GM19025 (cell line): Measurements from ENCODE around the gene SSH2.
"Not testable (repeated sequence)": the region's sequence is repeated elsewhere in the genome, so short reads cannot be mapped to it uniquely, and the experiment has no call there.

Experiments used
- ATAC-seq: cut with Tn5 transposase; IDR thresholded peaks from one replicate; pipeline ENCODE4 v1.9.1; 2021; ENCODE audit warnings: mild to moderate bottlenecking, low read depth, moderate library complexity; ENCODE audit not compliant: unreplicated experiment

The SSH2 gene

DNA sequence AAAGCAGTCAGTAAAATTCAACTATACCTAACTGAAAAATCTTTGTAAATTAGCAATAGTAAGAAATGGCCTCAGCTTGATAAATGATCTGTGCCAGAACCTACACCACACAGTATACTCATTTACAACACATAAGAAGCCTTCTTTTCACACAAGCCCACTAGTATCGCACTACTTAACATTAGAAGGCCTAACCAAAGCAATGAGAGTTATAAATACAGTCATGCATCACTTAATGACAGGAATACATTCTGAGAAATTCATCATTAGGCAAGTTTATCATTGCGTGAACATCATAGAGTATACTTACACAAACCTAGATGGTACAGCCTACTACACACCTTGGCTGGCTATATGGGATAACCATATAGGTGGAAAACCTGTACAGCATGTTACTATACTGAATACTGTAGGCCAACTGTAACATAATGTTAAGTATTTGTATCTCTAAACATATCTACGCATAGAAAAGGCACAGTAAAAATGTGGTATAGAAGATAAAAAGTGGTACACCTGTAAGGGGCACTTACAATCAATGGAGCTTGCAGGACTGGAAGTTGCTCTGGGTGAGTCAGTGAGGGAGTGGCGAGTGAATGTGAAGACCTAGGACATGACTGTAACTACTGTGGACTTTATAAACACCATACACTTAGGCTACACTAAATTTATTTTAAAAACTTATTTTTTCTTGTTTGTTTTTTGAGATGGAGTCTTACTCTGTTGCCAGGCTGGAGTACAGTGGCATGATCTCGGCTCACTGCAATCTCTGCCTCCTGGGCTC, 180.8 kb downstream of the SSH2 start:
- ATAC-seq: no peak

- no peak for ATAC-seq
These were observed 181.6 kb downstream of the SSH2 start for GRCh38 chr17:29748400-29748799.

- ATAC-seq: no peak
These were observed 182.4 kb downstream of the SSH2 start for GRCh38 chr17:29747660-29748059.

GRCh38 chr17:29746669-29747068, 183.4 kb downstream of the SSH2 start:
- no peak for ATAC-seq

- no peak for ATAC-seq
These were observed 185.9 kb downstream of the SSH2 start for GRCh38 chr17:29744121-29744520.

- ATAC-seq: no peak
These were observed 187.9 kb downstream of the SSH2 start for GRCh38 chr17:29742210-29742513.

DNA sequence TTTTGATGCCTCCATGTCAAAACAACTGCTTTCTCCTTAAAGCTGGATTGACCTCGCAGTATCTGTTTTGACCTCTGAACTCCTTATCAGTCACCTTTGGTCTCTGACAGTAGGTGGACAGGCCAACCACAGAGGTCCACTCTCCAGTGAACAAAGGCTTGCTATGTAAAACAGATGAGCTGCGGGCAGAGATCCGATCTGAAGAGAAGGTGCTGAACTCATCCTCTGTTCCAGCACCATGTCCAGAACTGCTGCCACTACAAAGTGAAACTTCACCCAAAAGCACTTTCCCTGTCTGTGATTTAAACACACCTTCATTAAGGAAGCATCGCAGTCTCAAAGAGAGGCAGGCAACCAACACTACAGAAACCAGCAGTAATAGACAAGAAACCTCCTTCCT, 190.0 kb downstream of the SSH2 start:
- ATAC-seq: no peak

GRCh38 chr17:29734640-29735039, 195.4 kb downstream of the SSH2 start:
- no peak for ATAC-seq

DNA sequence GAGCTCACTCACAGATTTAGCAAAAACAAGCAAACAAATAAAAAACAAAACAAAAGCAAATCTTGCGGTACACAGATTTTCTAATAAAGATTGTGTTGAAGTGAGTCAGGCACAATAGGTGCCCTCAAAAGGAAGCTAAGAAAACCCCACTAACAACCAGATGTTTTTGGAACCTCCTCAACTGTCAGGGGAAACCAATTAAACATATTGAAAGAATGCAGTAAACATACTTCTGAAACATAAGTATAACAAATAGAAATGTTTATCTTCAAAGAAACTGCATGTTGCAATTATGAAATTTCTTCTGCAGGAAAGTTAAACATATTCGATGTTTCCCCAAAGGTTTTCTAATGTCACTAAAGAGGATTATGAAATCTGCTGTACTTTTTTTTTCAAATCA, 196.9 kb downstream of the SSH2 start:
- ATAC-seq: no peak

- ATAC-seq: no peak
These were observed 197.4 kb downstream of the SSH2 start for GRCh38 chr17:29732613-29733012.

GRCh38 chr17:29732209-29732608, 197.8 kb downstream of the SSH2 start:
- no peak for ATAC-seq

DNA sequence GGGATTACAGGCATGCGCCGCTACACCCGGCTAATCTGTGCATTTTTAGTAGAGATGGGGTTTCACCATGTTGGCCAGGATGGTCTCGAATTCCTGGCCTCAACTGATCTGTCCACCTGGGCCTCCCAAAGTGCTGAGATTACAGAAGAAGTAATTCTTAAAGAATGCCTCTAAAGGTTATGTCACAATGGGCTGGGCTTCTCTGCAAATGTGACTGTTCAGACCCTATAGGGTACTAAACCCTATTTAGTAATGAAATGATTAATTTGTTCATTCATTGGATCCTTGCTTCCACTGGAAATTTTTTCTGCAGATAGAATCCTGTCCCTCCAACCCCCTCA, 198.5 kb downstream of the SSH2 start:
- no peak for ATAC-seq

GRCh38 chr17:29728490-29728889, 201.5 kb downstream of the SSH2 start:
- no peak for ATAC-seq

DNA sequence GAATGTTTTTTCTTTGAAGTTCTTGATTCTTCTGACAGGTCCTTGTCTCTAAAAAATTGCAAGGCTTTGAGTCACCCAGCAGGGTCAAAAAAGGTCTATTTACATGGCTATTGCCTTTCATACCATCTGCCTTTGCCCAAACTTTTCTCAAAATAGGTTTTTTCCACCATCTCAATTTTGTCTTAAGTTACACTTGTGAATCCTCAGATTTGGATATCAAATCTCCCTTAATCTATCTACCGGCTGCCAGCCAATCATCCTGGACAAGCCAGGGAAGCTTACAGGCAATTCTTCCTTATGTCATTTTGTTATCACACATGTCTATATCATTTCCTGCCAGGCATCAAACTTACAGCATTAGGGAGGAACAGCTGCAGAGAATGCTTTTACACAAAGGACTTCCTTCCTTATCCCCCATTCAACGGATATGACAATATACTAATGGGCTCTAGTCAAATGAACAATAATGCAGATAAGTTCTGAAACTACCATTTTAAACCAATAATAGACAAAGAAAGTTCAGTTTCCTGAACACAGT, 203.2 kb downstream of the SSH2 start:
- no peak for ATAC-seq

- not testable (repeated sequence) for ATAC-seq
These were observed 204.6 kb downstream of the SSH2 start for GRCh38 chr17:29725408-29725807.

GRCh38 chr17:29723278-29724047, 206.6 kb downstream of the SSH2 start:
- ATAC-seq: no peak

DNA sequence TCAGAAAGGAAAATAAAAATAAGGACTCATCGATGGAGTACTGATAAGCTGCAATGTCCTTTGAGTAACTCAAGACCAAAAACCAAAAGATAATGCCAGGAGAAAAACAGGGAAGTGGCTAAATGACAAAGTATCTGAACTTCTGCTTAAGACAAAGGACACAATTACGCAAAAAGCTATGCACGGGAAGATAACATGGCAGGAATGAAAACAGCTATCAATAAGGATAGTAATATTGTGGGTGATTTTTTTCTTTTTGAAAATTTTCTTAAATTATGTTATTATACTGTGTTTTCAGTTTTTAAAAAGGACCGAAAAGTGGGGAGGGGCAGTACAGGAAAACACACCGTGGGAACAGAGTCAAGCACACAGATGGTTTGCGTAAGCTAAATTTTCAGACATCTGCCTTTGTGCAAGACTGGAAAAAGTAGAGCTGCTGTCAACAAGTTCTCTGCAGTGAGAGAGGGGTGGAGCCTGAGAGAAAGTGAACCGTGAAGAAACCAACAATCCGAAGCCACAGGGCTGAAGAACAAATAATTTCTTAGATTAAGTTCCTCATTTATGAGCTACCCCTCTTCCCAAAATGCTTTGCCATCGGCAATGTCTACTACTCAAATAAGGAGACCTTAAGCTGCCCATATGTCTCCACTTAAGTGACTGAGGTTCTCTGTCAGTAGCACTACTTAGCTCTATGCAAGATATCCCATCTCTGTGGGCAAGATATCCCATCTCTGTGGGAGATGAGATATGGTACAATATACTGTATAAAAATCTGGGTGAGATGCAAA, 207.4 kb downstream of the SSH2 start:
- peak; percentile 71 for ATAC-seq

DNA sequence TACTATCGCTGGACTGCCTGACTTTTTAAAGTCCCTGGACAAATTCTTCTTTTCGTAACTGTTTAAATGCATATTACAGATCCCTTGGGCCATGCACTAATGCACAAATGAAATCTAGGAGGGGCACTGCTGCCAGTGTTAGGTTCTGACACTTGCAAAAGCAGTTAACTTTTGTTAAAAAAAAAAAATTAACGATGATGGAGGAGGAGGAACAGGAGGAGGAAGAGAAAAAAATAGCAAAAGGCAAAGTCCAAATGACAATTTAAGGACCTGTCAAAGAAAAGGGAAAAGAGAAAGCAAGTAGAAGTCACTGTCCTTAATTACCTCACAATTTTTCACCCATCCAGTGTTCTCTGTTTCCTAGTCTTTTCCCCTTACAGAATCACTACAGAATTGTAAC, 209.5 kb downstream of the SSH2 start:
- no peak for ATAC-seq

GRCh38 chr17:29719469-29719868, 210.6 kb downstream of the SSH2 start:
- no peak for ATAC-seq

DNA sequence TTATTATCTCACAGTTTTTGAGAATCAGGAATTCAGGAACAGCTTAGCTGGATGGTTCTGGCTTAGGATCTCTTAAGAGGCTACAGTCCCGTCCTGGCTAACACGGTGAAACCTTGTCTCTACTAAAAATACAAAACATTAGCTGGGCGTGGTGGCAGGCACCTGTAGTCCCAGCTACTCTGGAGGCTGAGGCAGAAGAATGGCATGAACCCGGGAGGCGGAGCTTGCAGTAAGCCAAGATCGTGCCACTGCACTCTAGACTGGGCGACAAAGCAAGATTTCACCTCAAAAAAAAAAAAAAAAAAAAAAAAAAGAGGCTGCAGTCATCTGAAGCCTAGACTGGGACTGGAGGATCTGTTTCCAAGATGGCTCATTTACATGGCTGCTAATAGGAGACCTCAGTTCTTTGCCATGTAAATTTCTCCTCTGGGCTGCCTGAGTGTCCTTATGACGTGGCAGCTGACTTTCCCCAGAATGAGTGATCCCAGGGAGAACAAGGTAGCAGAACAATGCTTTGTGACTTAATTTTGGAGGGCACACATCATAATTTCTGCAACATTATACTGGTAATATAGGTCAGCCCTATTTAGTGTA, 211.5 kb downstream of the SSH2 start:
- no peak for ATAC-seq

GRCh38 chr17:29717817-29718216, 212.2 kb downstream of the SSH2 start:
- no peak for ATAC-seq
